ENCODE data around the gene SLC11A2. TPM values are rescaled to one million over a fixed set of nuclear protein-coding genes. Genes with fewer than 3 reads are reported as not detected.

Gene SLC11A2
- total RNA-seq, 1 donor from 2014 or later, result 43.7 TPM

- no peak overlapping the region for H3K4me3 ChIP-seq (ENCODE audit: low read depth, low read length)
- TF ChIP-seq, protein P1, sequence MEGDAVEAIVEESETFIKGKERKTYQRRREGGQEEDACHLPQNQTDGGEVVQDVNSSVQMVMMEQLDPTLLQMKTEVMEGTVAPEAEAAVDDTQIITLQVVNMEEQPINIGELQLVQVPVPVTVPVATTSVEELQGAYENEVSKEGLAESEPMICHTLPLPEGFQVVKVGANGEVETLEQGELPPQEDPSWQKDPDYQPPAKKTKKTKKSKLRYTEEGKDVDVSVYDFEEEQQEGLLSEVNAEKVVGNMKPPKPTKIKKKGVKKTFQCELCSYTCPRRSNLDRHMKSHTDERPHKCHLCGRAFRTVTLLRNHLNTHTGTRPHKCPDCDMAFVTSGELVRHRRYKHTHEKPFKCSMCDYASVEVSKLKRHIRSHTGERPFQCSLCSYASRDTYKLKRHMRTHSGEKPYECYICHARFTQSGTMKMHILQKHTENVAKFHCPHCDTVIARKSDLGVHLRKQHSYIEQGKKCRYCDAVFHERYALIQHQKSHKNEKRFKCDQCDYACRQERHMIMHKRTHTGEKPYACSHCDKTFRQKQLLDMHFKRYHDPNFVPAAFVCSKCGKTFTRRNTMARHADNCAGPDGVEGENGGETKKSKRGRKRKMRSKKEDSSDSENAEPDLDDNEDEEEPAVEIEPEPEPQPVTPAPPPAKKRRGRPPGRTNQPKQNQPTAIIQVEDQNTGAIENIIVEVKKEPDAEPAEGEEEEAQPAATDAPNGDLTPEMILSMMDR (conservative IDR thresholded peaks at IDR 0.05; ENCODE audit: low read depth, low read length), result no peak
- DNase-seq (ENCODE audit: low read depth), result no peak
Measured at GRCh38 chr12:51062631-51063397, 36.6 kb upstream of the SLC11A2 start.

DNA sequence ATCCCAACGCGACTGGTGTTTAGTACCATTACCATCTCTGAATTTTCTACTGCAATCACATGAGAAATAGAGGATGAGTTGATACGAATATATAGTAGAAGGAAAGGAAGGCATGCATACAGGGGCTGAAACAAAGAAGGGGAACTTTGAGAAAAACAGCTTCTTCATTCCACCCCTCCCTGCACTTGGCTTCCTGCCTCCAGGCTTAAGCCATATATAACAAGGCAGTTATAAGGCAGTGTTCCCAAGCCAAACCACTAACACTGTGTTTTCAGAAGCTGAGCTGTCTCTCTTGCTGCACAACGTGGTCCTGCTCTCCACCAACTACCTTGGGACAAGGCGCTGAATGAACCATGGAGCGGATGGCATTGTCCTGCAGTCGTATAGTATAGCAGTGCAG lies 32.9 kb upstream of the SLC11A2 start:
- TF ChIP-seq, protein P1 (conservative IDR thresholded peaks at IDR 0.05; ENCODE audit: low read depth, low read length), result no peak
- H3K4me3 ChIP-seq (ENCODE audit: low read depth, low read length), result no peak overlapping the region
- no peak for DNase-seq (ENCODE audit: low read depth)

DNA sequence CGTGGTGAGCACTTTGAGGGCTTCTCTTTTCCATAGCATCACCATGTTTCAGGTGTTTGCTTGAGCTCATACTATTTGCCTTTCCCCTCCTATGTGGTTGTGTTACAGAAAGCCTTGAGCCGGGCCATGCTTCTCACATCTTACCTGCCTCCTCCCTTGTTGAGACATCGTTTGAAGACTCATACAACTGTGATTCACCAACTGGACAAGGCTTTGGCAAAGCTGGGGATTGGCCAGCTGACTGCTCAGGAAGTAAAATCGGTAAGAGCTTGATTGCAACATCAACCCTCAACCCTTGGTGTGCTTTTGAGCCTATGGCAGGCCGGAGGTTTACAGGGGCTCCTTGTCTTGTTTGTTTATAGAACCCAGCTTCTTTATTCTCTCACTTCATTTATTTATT lies 30.1 kb upstream of the SLC11A2 start:
- TF ChIP-seq, protein P1 (conservative IDR thresholded peaks at IDR 0.05; ENCODE audit: low read depth, low read length), result no peak
- no peak overlapping the region for H3K4me3 ChIP-seq (ENCODE audit: low read depth, low read length)
- DNase-seq (ENCODE audit: low read depth), result no peak

DNA sequence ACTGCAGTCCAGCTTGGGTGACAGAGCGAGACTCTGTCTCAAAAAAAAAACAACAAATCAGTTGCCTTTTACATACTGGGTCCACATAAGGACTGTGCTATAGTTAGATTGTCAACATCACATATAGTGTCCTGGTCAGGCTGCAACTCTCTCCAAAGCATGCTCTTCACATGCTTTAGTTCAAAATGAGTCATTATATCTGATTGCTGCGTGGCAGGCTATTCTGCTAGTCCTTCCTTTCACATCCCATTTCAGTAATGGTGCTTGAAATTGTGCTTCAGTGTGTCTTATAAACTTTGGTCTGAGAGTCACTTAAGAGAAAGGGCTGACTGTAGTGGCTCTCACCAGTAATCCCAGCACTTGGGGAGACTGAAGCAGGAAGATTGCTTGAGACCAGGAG lies 28.9 kb upstream of the SLC11A2 start:
- DNase-seq (ENCODE audit: low read depth), result no peak
- TF ChIP-seq, protein P1 (conservative IDR thresholded peaks at IDR 0.05; ENCODE audit: low read depth, low read length), result no peak
- H3K4me3 ChIP-seq (ENCODE audit: low read depth, low read length), result no peak overlapping the region

- TF ChIP-seq, protein P1 (conservative IDR thresholded peaks at IDR 0.05; ENCODE audit: low read depth, low read length), result no peak
- DNase-seq (ENCODE audit: low read depth), result no peak
- H3K4me3 ChIP-seq (ENCODE audit: low read depth, low read length), result no peak overlapping the region
Measured at GRCh38 chr12:51051787-51052186, 25.6 kb upstream of the SLC11A2 start.

DNA sequence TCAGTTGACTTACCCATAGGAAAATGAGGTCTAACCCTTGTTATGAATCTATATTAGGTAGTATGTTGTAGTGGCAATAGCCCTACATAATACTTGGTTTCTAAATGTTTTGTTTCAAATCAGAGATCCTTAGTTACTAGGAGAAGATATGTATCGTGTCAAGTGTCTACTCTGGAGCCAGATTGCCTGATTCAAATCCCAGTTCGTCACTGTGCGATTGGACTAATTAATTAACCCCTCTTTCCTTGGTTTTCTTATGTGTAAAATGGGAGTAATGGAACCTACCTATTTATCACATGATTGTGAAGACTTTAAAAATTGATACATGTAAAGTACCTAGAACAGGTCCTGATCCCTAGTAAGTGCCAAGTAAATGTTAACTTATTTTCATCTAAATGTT lies 23.3 kb upstream of the SLC11A2 start:
- DNase-seq (ENCODE audit: low read depth), result no peak
- peak overlapping the region; percentile 84 for H3K4me3 ChIP-seq (ENCODE audit: low read depth, low read length)
- TF ChIP-seq, protein P1 (conservative IDR thresholded peaks at IDR 0.05; ENCODE audit: low read depth, low read length), result no peak
